ENCODE results near the gene GRK3. TPM values are rescaled to one million over a fixed set of nuclear protein-coding genes. Genes with fewer than 3 reads are reported as not detected.
A peak's percentile ranks its signal among the peaks of the same experiment; 100 is the strongest.

GRK3 gene
- total and polyA plus RNA-seq, 10 of the 15 experiments (the other 5 are each of a cell fraction or from before 2014, with no cell fraction given): 3.1 to 35.1 (median 14.7) TPM

- TF ChIP-seq IRF5 (IDR thresholded peaks at IDR 0.05; ENCODE audit: borderline replicate concordance) (no peak), BRCA1 (IDR thresholded peaks at IDR 0.05; ENCODE audit: low read depth, low read length) (no peak), NFYA (IDR thresholded peaks at IDR 0.05; ENCODE audit: borderline replicate concordance, low read depth, low read length) (no peak), CHD2 (IDR thresholded peaks at IDR 0.05; ENCODE audit: borderline replicate concordance, low read depth, low read length) (no peak), HSF1 (IDR thresholded peaks at IDR 0.05; ENCODE audit: low read depth, low read length) (no peak), PML (IDR thresholded peaks at IDR 0.05; ENCODE audit: low read length) (no peak), RBBP5 (conservative IDR thresholded peaks at IDR 0.05) (no peak), BACH1 (IDR thresholded peaks at IDR 0.05; ENCODE audit: borderline replicate concordance) (peak; percentile 64; the same call in 1 of the 2 replicates), CBFB (IDR thresholded peaks at IDR 0.05; ENCODE audit: low read depth) (0 out of 2 replicates have a peak, but pooled peaks have one; percentile 35), ZNF384 (IDR thresholded peaks at IDR 0.05; ENCODE audit: borderline replicate concordance, low read depth, low read length) (no peak), BCLAF1 (IDR thresholded peaks at IDR 0.05) (no peak), TBL1XR1 (IDR thresholded peaks at IDR 0.05; ENCODE audit: low read depth, low read length) (0 out of 2 replicates have a peak, but pooled peaks have one; percentile 26), NBN (IDR thresholded peaks at IDR 0.05) (no peak), TCF12 (IDR thresholded peaks at IDR 0.05; ENCODE audit: low read depth, low read length) (no peak), EZH2 (IDR thresholded peaks at IDR 0.05; ENCODE audit: borderline replicate concordance, control insufficient read depth, low read depth, low read length) (no peak), GABPA (IDR thresholded peaks at IDR 0.05; ENCODE audit: low read depth) (no peak), REST (IDR thresholded peaks at IDR 0.05; ENCODE audit: low read depth, low read length) (no peak), CBX5 (IDR thresholded peaks at IDR 0.05; ENCODE audit: low read depth) (no peak), ZNF274 (IDR thresholded peaks at IDR 0.05; ENCODE audit: insufficient read depth, insufficient read length) (no peak), TARDBP (IDR thresholded peaks at IDR 0.05; ENCODE audit: borderline replicate concordance) (no peak)
Measured at GRCh38 chr22:25749420-25750169, 185.1 kb downstream of the GRK3 start (continued).

All from GM12878 (cell line).